ENCODE results near the gene NEUROG1.

DNA sequence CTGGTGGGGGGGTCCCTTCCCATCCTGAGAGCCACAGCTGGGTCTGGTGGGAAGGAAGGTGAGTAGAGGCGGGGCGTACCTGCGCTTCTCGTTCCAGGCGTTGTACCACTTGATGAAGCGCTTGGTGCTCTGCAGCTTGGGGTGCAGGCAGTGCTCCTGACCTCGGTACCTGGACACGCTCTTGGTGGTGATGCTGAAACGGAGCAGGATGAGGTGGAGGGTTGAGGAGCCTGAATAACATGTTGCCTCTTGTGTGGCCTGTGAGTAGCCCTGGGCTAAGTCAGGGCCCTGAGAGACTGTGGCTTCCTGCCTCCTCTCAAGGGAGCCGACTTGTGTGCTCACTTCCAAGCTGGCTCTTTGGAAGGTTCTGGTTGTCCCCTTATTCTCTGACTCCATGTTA lies 38.7 kb upstream of the NEUROG1 start:
- TF ChIP-seq CREB1 (CRISPR knock-in tag; IDR thresholded peaks at IDR 0.05; ENCODE audit: low read depth) (no peak), EZH2 (IDR thresholded peaks at IDR 0.05; ENCODE audit: low read depth, unreplicated experiment) (no peak), POLR2AphosphoS5 (IDR thresholded peaks at IDR 0.05; ENCODE audit: low read depth) (no peak)
- TF ChIP-seq, protein P1, sequence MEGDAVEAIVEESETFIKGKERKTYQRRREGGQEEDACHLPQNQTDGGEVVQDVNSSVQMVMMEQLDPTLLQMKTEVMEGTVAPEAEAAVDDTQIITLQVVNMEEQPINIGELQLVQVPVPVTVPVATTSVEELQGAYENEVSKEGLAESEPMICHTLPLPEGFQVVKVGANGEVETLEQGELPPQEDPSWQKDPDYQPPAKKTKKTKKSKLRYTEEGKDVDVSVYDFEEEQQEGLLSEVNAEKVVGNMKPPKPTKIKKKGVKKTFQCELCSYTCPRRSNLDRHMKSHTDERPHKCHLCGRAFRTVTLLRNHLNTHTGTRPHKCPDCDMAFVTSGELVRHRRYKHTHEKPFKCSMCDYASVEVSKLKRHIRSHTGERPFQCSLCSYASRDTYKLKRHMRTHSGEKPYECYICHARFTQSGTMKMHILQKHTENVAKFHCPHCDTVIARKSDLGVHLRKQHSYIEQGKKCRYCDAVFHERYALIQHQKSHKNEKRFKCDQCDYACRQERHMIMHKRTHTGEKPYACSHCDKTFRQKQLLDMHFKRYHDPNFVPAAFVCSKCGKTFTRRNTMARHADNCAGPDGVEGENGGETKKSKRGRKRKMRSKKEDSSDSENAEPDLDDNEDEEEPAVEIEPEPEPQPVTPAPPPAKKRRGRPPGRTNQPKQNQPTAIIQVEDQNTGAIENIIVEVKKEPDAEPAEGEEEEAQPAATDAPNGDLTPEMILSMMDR (conservative IDR thresholded peaks at IDR 0.05; ENCODE audit: low read depth in 2 of 2): no peak
